K562 (cell line): ENCODE data around the gene LRRC38. TPM values are rescaled to one million over a fixed set of nuclear protein-coding genes. Genes with fewer than 3 reads are reported as not detected.

ENCODE experiments used
- ATAC-seq: fragments of 200-7000 bp; cut with Tn5 transposase; 3 replicates; pipeline ENCODE4 v1.9.1; 2020; ENCODE audit warnings: moderate library complexity
- BruUV-seq: library from RNA; stranded (reverse); fragments of 400-500 nt; replicated peaks from 2 replicates; lab custom pipeline; 2021; lab: Mats Ljungman, UMichigan
- CTCF ChIA-PET: fragments of 300-600 bp; formaldehyde crosslinking; extraction: SDS; loops from one replicate; lab custom pipeline; 2021; ENCODE audit warnings: low intra/inter-chr PET ratio; lab: Yijun Ruan, JAX
- POLR2A ChIA-PET: fragments of 300-600, 350-650 bp; sonication (Branson Sonifier 250); formaldehyde crosslinking; extraction: SDS; loops from one replicate; lab custom pipeline; 2021; ENCODE audit warnings: antibody characterized with exemption, inconsistent platforms; lab: Yijun Ruan, JAX
- DNase-seq, 4 experiments: peaks; one replicate each; pipeline versions ENCODE4 v3.0.0 to v3.0.0-alpha.2; 2011 to 2018; ENCODE audit warnings: low spot score in 3 of 4, mixed read lengths in 3 of 4; ENCODE audit errors: extremely low read depth in 1 of 4
- FAIRE-seq: peaks from 2 replicates; lab custom pipeline; 2011; peaks lifted over from hg19 to GRCh38; lab: Jason Lieb, UNC
- H2AFZ ChIP-seq: 2 replicates; pipeline ENCODE4 v1.6.0; 2011; ENCODE audit warnings: low read depth, low read length, control low read depth, inconsistent platforms
- H3K27ac ChIP-seq: fragments of 200-600 bp; 3 replicates; pipeline ENCODE4 v1.8.0; 2011; ENCODE audit warnings: low read depth, mild to moderate bottlenecking, control low read depth, inconsistent platforms, low read length, moderate library complexity, mixed read lengths; ENCODE audit errors: extremely low read depth
- H3K27me3 ChIP-seq, 2 experiments: fragments of 300-600 bp in 1 of 2; 2 replicates in 1 of 2; 3 replicates in 1 of 2; pipeline versions ENCODE4 v1.6.0 to v1.8.0; 2011; ENCODE audit warnings: inconsistent platforms in 2 of 2, low read length in 2 of 2, mild to moderate bottlenecking in 1 of 2, mixed read lengths in 1 of 2, moderate library complexity in 1 of 2; ENCODE audit not compliant: control insufficient read depth in 2 of 2, insufficient read depth in 2 of 2
- H3K36me3 ChIP-seq: fragments of 300-600 bp; 3 replicates; pipeline ENCODE4 v1.8.0; 2011; ENCODE audit warnings: mild to moderate bottlenecking, low read length, inconsistent platforms; ENCODE audit not compliant: control insufficient read depth, insufficient read depth
- H3K4me1 ChIP-seq, 2 experiments: fragments of 200-600 bp in 1 of 2; replicated peaks in 1 of 2; 2 replicates in 1 of 2; 3 replicates in 1 of 2; pipeline versions ENCODE4 v1.5.1 to v1.8.0; 2011; ENCODE audit warnings: inconsistent platforms in 2 of 2, low read length in 2 of 2, mild to moderate bottlenecking in 1 of 2, mixed read lengths in 1 of 2, moderate library complexity in 1 of 2; ENCODE audit not compliant: control insufficient read depth in 2 of 2, insufficient read depth in 2 of 2
- H3K4me2 ChIP-seq: 2 replicates; pipeline ENCODE4 v1.6.1; 2011; ENCODE audit warnings: low read length, control low read depth, inconsistent platforms, mixed read lengths; ENCODE audit not compliant: insufficient read depth
- H3K4me3 ChIP-seq: fragments of 200-600 bp; sonication (generic), shearing (Covaris generic); 2 replicates; pipeline ENCODE4 v1.5.1; 2016; ENCODE audit warnings: control low read depth, inconsistent platforms
- H3K79me2 ChIP-seq: fragments of 200-600 bp; 3 replicates; pipeline ENCODE4 v1.8.0; 2011; ENCODE audit warnings: low read length, inconsistent platforms; ENCODE audit not compliant: control insufficient read depth, insufficient read depth
- H3K9ac ChIP-seq, 2 experiments: 2 replicates each; pipeline versions ENCODE4 v1.6.0 to v1.6.1; 2011; ENCODE audit warnings: low read depth in 2 of 2, low read length in 2 of 2, control low read depth in 1 of 2, inconsistent platforms in 1 of 2, mild to moderate bottlenecking in 1 of 2, mixed read lengths in 1 of 2; ENCODE audit not compliant: insufficient read depth in 1 of 2
- H3K9me1 ChIP-seq: one replicate; pipeline ENCODE4 v1.6.0; 2011; ENCODE audit warnings: inconsistent platforms, mild to moderate bottlenecking, low read length, moderate library complexity; ENCODE audit not compliant: control insufficient read depth, insufficient read depth
- H3K9me3 ChIP-seq: replicated peaks from 2 replicates; pipeline ENCODE4 v1.5.1; 2011; ENCODE audit warnings: low read depth, low read length, inconsistent platforms; ENCODE audit not compliant: control insufficient read depth, insufficient read depth
- H4K20me1 ChIP-seq: replicated peaks from 2 replicates; pipeline ENCODE4 v1.6.1; 2011; ENCODE audit warnings: low read length, inconsistent platforms, mixed read lengths; ENCODE audit not compliant: control insufficient read depth, insufficient read depth
- CBX2 ChIP-seq: fragments of 200-600 bp; sonication (generic); IDR thresholded peaks from one replicate; pipeline ENCODE4 v1.6.1; 2012; ENCODE audit warnings: mild to moderate bottlenecking, low read length, inconsistent platforms; ENCODE audit not compliant: insufficient read depth, poor library complexity, severe bottlenecking
- CCAR2 ChIP-seq: fragments of 200-400 bp; formaldehyde crosslinking; IDR thresholded peaks from 2 replicates; pipeline ENCODE4 v1.6.1; 2017; ENCODE audit warnings: mild to moderate bottlenecking, low read depth, low read length
- EWSR1 ChIP-seq: fragments of 450-650 bp; IDR thresholded peaks from 2 replicates; pipeline ENCODE4 v1.6.1; 2018; ENCODE audit warnings: borderline replicate concordance, mild to moderate bottlenecking, low read depth, moderate library complexity; ENCODE audit not compliant: partially characterized antibody
- GABPB2 ChIP-seq: fragments of 250-450 bp; sonication (Bioruptor Pico); conservative IDR thresholded peaks from 2 replicates; pipeline ENCODE4 v1.5.1; 2021; ENCODE audit warnings: mild to moderate bottlenecking
- IFI16 ChIP-seq: fragments of 250-450 bp; sonication (Bioruptor Pico); IDR thresholded peaks from 2 replicates; pipeline ENCODE4 v2.1.2; 2022; ENCODE audit warnings: mild to moderate bottlenecking, inconsistent platforms
- RB1 ChIP-seq: fragments of 450-650 bp; IDR thresholded peaks from 2 replicates; pipeline ENCODE4 v1.6.1; 2017; ENCODE audit warnings: low read depth, mild to moderate bottlenecking
- SUPT5H ChIP-seq: fragments of 450-650 bp; IDR thresholded peaks from 2 replicates; pipeline ENCODE4 v1.6.1; 2016
- TAF15 ChIP-seq: fragments of 200-400 bp; formaldehyde crosslinking; IDR thresholded peaks from 2 replicates; pipeline ENCODE4 v1.6.1; 2017; ENCODE audit warnings: mild to moderate bottlenecking, low read depth, low read length, moderate library complexity
- XRCC5 ChIP-seq: fragments of 200-400 bp; formaldehyde crosslinking; IDR thresholded peaks from 2 replicates; pipeline ENCODE4 v1.6.1; 2017; ENCODE audit warnings: low read depth, mild to moderate bottlenecking, low read length
- ZSCAN32 ChIP-seq: fragments of 450-650 bp; formaldehyde crosslinking; IDR thresholded peaks from 2 replicates; pipeline ENCODE4 v1.4.0; 2020; ENCODE audit warnings: mild to moderate bottlenecking, moderate library complexity
- WGBS: fragments of 100-300 bp; shearing (Covaris generic); methylation state at CpG from one replicate; pipeline ENCODE4 v1.1.6; 2016; ENCODE audit warnings: low coverage, mixed read lengths; ENCODE audit not compliant: insufficient coverage; ENCODE audit errors: missing lambda C conversion rate; 5-methylcytosine and 5-hydroxymethylcytosine counted together
- in situ Hi-C: fragments of 300-500 bp; cut with MboI; formaldehyde crosslinking; loops from 4 replicates; pipeline ENCODE4 v1.15.0; 2018; ENCODE audit warnings: inconsistent platforms, mixed read lengths
- intact Hi-C: fragments of 100-400 bp; cut with micrococcal nuclease; formaldehyde crosslinking; loops from 2 replicates; pipeline ENCODE4 v1.14.2; 2022
- polyA plus RNA-seq, 8 experiments: library from polyadenylated mRNA; depleted of rRNA in 4 of 8; stranded (reverse) in 5 of 8; unstranded in 3 of 8; fragments of >200 nt; fragmentation: Nextera tagmentation in 2 of 8; fragmentation: Illumina TruSeq in 1 of 8; extraction: Ambion mirVana in 2 of 8; extraction: Trizol in 1 of 8; gene quantifications; 2 replicates each; pipeline versions ENCODE4 v1.2.1 to v1.2.3, GENCODE V29; 2011 to 2014; ENCODE audit warnings: inconsistent platforms in 1 of 8, missing spikeins in 1 of 8
- total RNA-seq, 7 experiments: library from RNA; depleted of rRNA in 6 of 7; stranded (reverse); fragments of >200 nt in 6 of 7; fragmentation: Illumina TruSeq in 2 of 7; extraction: Trizol in 2 of 7; gene quantifications; 2 replicates each; pipeline versions ENCODE4 v1.2.1 to v1.2.3, GENCODE V29; 2011 to 2021; ENCODE audit warnings: low replicate concordance in 1 of 7

The LRRC38 gene
- total and polyA plus RNA-seq, 9 of the 15 experiments (the other 6 are each of a cell fraction or from before 2014, with no cell fraction given): not detected

DNA sequence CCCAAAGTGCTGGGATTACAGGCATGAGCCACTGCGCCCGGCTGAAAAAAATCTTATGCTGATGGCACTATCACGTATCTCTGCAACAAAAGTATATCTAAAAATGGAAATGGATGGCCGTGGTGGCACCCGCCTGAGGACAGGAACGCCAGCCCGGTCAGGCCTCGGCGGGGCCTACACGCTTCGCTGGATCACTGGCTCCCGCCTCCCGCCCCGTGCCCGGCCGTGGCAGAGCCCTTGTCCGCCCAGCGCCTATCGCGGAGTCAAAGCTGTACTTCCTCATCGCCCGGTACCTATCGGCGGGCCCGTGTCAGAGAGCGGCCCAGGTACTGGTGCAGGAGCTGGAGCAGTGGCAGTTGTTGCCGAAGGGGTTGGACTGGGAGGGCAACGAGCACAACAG, 41.0 kb upstream of the LRRC38 start:
- no peak for ATAC-seq
- in situ Hi-C loops (no loop called here), intact Hi-C loops (no loop called here)
- ChIA-PET CTCF (no interaction called here), POLR2A (no interaction called here)
- no peaks in the 10 kb centered on the region for H3K79me2 ChIP-seq
- TF ChIP-seq IFI16 (no peak), TAF15 (no peak), RB1 (no peak)
- H2AFZ ChIP-seq: no peak overlapping the region
- H3K27ac ChIP-seq: no peak overlapping the region
- 17% methylated on average over 27 of the region's 28 CpGs for WGBS
- no peaks in the 10 kb centered on the region for H3K36me3 ChIP-seq
- no peak overlapping the region for H3K9ac ChIP-seq
- no TSS peak for BruUV-seq
- H4K20me1 ChIP-seq: no peaks in the 10 kb centered on the region
- H3K9me1 ChIP-seq: no peaks in the 10 kb centered on the region
- no peak for DNase-seq
- no peak overlapping the region for H3K4me3 ChIP-seq
- no peak for FAIRE-seq
- H3K9me3 ChIP-seq: no peaks in the 10 kb centered on the region
- H3K4me1 ChIP-seq: peaks cover 0 to 5% of the 10 kb centered on the region in 2 experiments; a peak in 1 of 5 replicates
- H3K27me3 ChIP-seq: peaks cover 17 to 31% of the 10 kb centered on the region in 2 experiments; a peak in 4 of 5 replicates
- no peak overlapping the region for H3K4me2 ChIP-seq

DNA sequence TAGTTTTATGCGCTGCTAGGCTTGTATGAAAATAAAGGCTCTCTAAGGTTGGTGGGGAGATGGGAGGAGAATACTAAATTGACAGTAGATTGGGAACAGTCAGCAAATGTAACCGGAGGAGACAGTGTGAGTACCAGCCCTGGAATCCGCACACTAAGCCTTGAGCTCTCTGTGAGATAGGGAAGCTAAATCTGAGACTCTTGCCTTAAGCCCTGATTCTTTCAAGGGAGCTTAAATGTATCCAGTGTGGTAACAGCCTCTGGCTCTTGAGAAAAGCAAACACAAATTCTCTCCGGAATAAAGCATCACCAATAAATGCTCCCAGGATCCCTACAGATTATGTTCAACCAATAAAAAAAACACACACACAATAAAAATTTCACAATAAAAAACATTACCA, 36.9 kb upstream of the LRRC38 start:
- H3K4me3 ChIP-seq: no peak overlapping the region
- DNase-seq: no peak
- FAIRE-seq: no peak
- no peak overlapping the region for H3K27ac ChIP-seq
- no peaks in the 10 kb centered on the region for H3K36me3 ChIP-seq
- 5% methylated on average over 4 of the region's 4 CpGs for WGBS
- no peaks in the 10 kb centered on the region for H4K20me1 ChIP-seq
- intact Hi-C loops: no loop called here
- H3K9ac ChIP-seq: no peak overlapping the region
- CTCF ChIA-PET: no interaction called here
- BruUV-seq: no TSS peak
- H2AFZ ChIP-seq: no peak overlapping the region
- H3K4me2 ChIP-seq: no peak overlapping the region
- no peak for ATAC-seq
- peaks cover 0 to 5% of the 10 kb centered on the region in 2 experiments; a peak in 1 of 5 replicates for H3K4me1 ChIP-seq
- H3K9me3 ChIP-seq: no peaks in the 10 kb centered on the region
- TF ChIP-seq ZSCAN32 (CRISPR knock-in tag) (no peak), EWSR1 (no peak), GABPB2 (CRISPR knock-in tag) (no peak), CCAR2 (no peak), XRCC5 (no peak), SUPT5H (no peak), CBX2 (no peak)
- H3K9me1 ChIP-seq: no peaks in the 10 kb centered on the region
- in situ Hi-C loops: no loop called here
- POLR2A ChIA-PET: interaction anchor here (0.7 kb wide), 1 partner anchor 9 kb away, joined by 3 read pairs; no protein-coding TSS in a partner anchor
- no peaks in the 10 kb centered on the region for H3K79me2 ChIP-seq
- peaks cover 9 to 45% of the 10 kb centered on the region in 2 experiments; a peak in 4 of 5 replicates for H3K27me3 ChIP-seq
